ENCODE measurements around the gene SH3BGRL. TPM values are rescaled to one million over a fixed set of nuclear protein-coding genes. Genes with fewer than 3 reads are reported as not detected.

Gene SH3BGRL
- total and polyA plus RNA-seq, 2 of the 13 experiments (the other 11 are each of a cell fraction or from before 2014, with no cell fraction given) = 8.9 to 11.4 TPM

DNA sequence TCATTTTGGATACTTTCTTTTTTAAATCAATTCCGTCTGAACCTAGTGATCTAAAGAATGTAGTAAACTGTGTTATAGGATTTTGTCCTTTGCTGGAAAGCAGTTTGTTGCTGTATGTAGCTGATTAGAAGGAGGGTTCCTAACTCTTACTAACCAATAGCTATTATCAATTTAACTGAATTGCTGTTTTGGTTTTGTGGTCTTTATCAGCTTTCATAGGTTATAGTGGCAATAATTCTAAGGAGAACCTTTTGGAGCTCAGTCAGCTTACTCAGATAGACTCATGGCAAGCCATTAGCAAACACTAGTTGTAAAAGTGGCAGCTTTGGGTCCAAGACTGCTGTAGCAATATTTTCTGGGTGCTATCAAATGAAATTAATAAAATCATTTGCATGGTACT, 29.6 kb downstream of the SH3BGRL start:
- Histone ChIP-seq H2AFZ (ENCODE audit: low read length) (no peak overlapping the region), H4K20me1 (ENCODE audit: insufficient read depth, low read length) (no peaks in the 10 kb centered on the region), H3K4me1 (ENCODE audit: insufficient read depth, low read length) (no peaks in the 10 kb centered on the region), H3K36me3 (replicated peaks in 1 of 2; ENCODE audit: control insufficient read depth in 1 of 2, insufficient read depth in 2 of 2, low read length in 2 of 2) (no peaks in the 10 kb centered on the region), H3K4me2 (ENCODE audit: low read depth, low read length) (no peak overlapping the region), H3K27ac (ENCODE audit: extremely low read length, insufficient read depth, low read length) (no peak overlapping the region), H3K79me2 (ENCODE audit: insufficient read depth, low read length) (no peaks in the 10 kb centered on the region), H3K9ac (ENCODE audit: insufficient read depth, low read depth, low read length) (no peak overlapping the region), H3K4me3 (replicated peaks in 1 of 3; ENCODE audit: insufficient read depth in 1 of 3, low read depth in 2 of 3, low read length in 3 of 3) (no peak overlapping the region), H3K9me3 (ENCODE audit: low read length) (no peaks in the 10 kb centered on the region), H3K27me3 (ENCODE audit: control insufficient read depth in 1 of 2, insufficient read depth in 2 of 2, low read length in 2 of 2) (no peaks in the 10 kb centered on the region)
- CTCF ChIA-PET (ENCODE audit: low intra/inter-chr PET ratio, low total read pairs) = no interaction called here
- in situ Hi-C loops (cut with HindIII; ENCODE audit: extremely low pct_ligation_motif_present, low pct_unique_long_range_greater_than_20kb) (no loop called here), intact Hi-C loops (cut with micrococcal nuclease; ENCODE audit: unreplicated experiment) (no loop called here)
- TF ChIP-seq NCOR1 (IDR thresholded peaks at IDR 0.05; ENCODE audit: borderline replicate concordance, low read length) (no peak), FOSL1 (CRISPR knock-in tag; IDR thresholded peaks at IDR 0.05; ENCODE audit: borderline replicate concordance) (no peak), ZNF101 (CRISPR knock-in tag; IDR thresholded peaks at IDR 0.05; ENCODE audit: borderline replicate concordance, low read depth) (no peak), ZNF768 (CRISPR knock-in tag; IDR thresholded peaks at IDR 0.05) (no peak), KLF11 (CRISPR knock-in tag; IDR thresholded peaks at IDR 0.05) (no peak), ZNF232 (CRISPR knock-in tag; IDR thresholded peaks at IDR 0.05; ENCODE audit: borderline replicate concordance) (no peak), MIER2 (CRISPR knock-in tag; IDR thresholded peaks at IDR 0.05) (no peak), DZIP1 (CRISPR knock-in tag; IDR thresholded peaks at IDR 0.05) (no peak), FOSL2 (CRISPR knock-in tag; IDR thresholded peaks at IDR 0.05) (no peak), ZNF543 (CRISPR knock-in tag; IDR thresholded peaks at IDR 0.05) (no peak), ETV6 (CRISPR knock-in tag; conservative IDR thresholded peaks at IDR 0.05) (no peak), ZNF18 (CRISPR knock-in tag; IDR thresholded peaks at IDR 0.05; ENCODE audit: insufficient replicate concordance) (no peak), HOXA5 (CRISPR knock-in tag; IDR thresholded peaks at IDR 0.05) (no peak), ZBTB26 (CRISPR knock-in tag; IDR thresholded peaks at IDR 0.05; ENCODE audit: borderline replicate concordance) (no peak), CREB3 (CRISPR knock-in tag; IDR thresholded peaks at IDR 0.05) (no peak)
- TF ChIP-seq, protein P1, sequence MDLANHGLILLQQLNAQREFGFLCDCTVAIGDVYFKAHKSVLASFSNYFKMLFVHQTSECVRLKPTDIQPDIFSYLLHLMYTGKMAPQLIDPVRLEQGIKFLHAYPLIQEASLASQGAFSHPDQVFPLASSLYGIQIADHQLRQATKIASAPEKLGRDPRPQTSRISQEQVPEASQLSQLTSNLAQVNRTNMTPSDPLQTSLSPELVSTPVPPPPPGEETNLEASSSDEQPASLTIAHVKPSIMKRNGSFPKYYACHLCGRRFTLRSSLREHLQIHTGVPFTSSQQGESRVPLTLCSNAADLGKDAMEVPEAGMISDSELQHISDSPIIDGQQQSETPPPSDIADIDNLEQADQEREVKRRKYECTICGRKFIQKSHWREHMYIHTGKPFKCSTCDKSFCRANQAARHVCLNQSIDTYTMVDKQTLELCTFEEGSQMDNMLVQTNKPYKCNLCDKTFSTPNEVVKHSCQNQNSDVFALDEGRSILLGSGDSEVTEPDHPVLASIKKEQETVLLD (CRISPR knock-in tag; IDR thresholded peaks at IDR 0.05; ENCODE audit: low read depth) = no peak
- BruUV-seq (replicated peaks) = no TSS peak
- FAIRE-seq = no peak
- 86% methylated on average over 1 of the region's 1 CpG for WGBS (ENCODE audit: low lambda C conversion rate)
- POLR2A ChIA-PET = no interaction called here
- ATAC-seq = no peak
- DNase-seq (ENCODE audit: low spot score) = no peak

Data from HepG2 (cell line).